GM18907 (cell line): ENCODE results near the gene RIN1.

Source experiments
- ATAC-seq: cut with Tn5 transposase; IDR thresholded peaks from one replicate; pipeline ENCODE4 v1.9.1; 2021; ENCODE audit warnings: mild to moderate bottlenecking, moderate library complexity; ENCODE audit not compliant: unreplicated experiment

Gene RIN1

DNA sequence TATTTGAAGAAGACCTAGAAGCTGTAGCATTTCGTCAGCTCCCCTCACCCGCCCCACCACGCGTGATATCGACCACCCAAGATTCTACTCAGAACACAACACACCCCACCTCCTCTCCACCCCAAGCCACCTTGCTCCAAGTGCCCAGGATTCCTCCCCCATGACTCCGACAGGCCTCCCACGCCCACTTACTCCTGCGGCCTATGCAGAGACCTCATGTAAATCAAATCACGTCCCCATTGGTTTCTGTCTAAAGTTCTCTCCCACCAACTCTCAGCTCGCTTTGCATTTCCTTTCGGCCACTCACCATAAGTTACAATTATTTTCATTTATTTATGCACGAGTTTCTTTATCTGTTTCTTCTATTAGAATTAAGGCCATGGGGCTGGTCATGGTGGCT is 33.6 kb downstream of the RIN1 start:
- no peak for ATAC-seq

DNA sequence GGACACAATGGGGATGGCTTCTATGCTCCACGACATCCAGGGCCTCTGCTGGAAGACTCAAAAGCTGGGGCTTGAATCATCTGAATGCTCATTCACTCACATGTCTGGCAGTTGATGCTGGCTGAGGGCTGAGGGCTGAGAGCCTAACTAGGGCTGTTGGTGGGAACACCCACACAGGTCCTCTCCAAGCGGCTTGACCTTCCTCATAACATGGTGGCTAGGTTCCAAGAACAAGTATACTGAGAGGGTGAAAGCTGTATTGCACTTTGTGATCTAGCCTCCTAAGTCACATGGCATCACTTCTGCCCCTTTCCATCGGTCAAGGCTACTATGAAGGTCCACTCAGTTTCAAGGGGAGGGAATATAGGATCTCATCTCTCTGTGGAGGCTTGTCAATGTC is 37.0 kb downstream of the RIN1 start:
- no peak for ATAC-seq

DNA sequence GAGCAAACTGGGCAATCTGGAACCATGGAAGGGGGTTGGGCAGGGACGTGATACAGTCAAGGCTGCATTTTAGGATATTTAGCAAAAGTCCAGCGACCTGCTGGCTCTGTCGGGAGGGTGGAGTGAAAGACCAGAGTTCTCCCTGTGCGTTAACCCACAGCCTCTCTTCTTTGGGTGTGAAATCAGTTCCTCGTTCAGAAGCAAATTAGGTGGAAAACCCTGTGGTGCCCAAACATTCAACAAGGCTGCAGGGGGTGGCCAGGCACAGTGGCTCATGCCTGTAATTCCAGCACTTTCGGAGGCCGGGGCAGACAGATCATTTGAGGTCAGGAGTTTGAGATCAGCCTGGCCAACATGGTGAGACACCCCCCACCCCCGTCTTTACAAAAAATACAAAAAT is 38.6 kb downstream of the RIN1 start:
- no peak for ATAC-seq

DNA sequence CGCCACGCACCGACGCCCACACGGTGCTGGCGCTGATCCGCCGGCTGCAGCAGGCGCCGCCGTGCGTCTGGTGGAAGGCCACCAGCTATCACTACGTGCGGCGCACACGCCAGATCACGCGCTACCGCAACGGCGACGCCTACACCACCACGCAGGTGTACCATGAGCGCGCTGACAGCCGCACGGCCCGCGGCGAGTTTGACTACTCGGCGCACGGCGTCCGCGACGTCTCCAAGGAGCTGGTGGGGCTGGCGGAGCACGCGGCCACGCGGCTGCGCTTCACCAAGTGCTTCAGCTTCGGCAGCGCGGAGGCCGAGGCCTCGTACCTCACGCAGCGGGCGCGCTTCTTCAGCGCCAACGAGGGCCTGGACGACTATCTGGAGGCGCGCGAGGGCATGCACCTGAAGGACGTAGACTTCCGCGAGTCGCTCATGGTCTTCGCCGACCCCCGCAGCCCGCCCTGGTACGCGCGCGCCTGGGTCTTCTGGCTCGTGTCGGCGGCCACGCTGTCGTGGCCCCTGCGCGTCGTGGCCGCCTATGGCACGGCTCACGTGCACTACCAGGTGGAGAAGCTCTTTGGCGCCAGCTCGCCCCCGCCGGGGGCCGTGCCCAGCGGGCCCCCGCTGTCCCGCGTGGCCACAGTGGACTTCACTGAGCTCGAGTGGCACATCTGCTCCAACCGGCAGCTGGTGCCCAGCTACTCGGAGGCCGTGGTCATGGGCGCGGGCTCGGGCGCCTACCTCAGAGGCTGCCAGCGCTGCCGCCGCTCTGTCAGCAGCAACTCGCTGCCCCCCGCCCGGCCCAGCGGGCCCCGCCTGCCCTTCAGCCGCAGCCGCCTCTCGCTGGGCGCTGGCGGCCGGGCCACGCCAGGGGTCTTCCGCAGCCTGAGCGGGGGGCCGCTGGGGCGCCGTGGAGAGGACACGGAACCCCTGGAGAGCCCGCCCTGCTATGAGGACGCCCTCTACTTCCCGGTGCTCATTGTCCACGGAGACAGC is 41.3 kb downstream of the RIN1 start:
- ATAC-seq, result no peak

DNA sequence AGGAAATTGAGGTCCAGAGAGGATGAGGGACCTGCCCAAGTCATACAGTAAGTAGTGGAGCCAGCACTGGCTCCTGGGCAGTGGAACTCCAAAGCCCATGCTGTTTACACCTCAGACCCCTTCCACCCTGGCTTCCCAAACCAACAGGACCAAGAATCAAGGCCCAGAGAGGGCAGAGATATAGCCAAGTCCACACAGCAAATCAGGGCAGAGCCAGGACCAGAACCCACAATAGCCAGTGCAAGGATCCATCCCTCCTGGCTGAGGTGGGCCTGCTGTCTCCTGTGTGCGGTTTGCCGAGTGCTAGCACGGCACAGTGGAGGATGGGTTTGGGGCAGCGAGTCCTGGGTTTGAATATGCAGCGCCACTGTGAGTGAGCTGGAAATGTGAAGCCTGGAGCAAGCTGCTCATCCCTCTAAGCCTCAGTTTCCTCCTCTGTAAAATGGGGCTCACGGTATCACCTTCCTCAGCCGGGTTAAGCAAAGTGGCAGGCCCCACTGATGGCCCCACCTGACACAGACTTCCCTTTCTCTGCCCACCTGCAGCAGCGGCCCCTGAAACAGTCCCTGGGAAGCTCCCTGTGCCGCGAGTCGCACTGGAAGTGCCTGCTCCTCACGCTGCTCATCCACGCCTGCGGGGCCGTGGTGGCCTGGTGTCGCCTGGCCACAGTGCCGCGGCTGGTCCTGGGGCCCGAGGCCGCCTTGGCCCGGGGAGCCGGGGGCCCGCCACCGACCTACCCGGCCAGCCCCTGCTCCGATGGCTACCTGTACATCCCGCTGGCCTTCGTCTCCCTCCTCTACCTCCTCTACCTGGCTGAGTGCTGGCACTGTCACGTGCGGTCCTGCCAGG is 42.2 kb downstream of the RIN1 start:
- ATAC-seq, result no peak

DNA sequence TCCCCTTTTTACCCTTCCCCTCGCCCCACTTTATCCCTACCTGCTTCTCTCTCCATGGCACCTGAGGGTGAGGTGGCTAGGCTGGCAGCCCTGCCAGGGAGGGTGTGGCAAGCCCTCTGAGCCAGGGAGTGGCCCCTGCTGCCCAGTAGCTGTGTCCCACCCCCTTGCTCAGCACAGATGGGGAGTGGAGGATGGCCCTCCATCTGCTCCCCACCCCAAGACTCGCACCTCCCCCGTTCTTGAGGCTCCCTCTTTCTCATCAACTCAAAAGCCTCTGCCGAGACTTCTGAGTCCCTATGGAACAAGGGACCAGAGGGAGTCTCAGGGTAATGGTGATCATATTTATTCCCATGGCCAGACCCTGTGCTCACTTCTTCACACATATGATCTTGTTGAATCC is 42.9 kb downstream of the RIN1 start:
- ATAC-seq, result no peak

DNA sequence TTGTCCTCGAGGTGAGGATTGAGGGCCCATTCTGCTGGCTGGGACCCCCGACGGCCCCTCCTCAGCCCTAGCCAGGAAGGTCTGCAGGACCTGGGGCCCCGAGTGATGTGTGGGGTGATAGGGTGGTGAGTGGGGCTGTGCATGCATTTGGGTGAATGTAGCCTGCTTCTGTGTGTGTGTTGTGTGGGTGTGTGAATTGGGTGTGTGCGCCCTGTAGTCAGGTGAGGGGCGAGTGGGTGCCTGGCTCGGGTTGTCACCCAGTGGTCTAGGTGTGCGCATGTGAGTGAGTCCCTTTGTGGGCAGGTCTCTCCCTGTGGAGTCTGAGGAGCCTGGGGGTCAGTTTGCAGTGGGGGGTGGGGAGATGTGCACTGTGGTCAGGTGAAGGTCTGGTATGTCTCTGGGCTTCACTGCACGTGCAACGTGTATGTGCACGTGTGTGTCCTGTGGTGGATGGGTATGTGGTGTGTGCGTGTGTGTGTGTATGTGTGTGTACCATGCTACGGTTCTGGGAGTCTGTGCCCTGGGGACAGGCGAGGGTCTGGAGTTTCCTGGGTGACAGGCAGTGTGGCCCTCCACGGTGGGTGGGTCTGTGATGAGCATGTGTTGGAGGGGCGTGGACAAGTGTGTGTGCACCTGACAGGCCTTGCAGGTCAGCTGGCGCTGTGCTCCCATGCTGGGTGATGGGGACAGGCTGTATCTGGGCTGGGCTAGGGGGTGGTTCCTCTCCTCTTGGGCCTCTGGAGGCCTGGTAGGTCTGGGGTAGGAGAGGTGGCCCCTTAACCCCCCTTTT is 43.5 kb downstream of the RIN1 start:
- ATAC-seq, result no peak

DNA sequence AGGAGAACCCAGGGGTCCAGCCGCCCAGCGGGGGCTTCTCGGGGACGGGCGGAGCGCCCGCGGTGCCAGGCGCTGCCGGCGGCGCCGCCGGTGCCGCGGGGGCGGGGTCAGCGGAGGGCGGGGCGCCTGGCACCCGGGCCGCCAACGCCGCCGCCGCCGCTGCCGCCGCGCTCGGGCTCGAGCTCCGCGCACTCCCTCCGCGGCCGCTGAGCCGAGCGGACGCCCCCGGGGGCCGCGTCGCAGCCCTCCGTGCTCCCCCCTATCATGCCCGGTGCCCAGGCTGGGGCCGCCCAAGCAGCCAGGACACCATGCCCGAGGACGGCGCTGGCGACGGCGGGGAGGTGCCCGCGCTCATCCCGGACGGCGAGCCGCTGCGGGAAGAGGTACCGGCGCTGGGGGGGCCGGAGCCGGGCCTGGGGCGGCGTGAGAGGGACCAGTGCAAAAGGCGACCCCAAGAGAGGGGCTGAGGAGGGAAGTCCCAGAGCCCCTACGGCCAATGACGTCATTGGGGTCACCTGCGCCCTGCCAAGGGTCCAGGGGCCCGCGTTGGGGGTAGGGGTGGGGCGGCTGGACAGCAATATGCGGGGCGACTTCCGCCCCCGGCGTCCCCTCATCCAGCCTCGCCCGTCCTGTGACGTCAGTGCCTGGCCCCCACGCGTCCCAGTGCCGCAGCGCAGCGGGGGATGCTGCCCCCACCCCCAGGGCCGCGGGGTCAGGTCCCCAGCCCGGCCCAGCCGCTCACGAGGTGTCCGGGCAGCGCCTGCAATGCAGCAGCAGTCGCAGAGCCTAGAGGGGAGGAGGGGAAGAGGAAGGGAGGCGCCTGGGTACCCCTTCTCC is 44.3 kb downstream of the RIN1 start, which contains the start of gene TMEM151A:
TSS of gene TMEM151A (plus strand) at position 189 of the 837 bp plus-strand sequence. CDS start at position 309, 120 bp downstream.
- no peak for ATAC-seq

DNA sequence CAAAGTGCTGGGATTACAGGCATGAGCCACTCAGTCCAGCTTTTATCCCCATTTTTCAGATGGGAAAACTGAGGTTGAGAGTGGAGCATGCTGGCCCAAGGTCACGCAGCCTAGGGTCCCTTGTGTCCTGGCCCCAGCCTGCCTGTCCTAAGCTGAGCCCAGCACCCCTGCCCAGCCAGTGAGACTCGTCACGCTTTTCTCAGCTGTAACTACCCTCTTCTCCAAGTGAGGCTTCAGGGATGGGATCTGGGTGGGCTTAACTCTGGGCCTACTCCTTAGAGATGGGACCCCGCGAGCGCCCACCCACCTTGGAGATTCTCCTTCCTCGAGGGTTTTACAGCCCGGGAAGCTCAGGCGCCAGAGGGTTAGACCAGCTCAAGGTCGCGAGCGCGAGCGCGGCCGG is 44.9 kb downstream of the RIN1 start:
- ATAC-seq, result no peak

DNA sequence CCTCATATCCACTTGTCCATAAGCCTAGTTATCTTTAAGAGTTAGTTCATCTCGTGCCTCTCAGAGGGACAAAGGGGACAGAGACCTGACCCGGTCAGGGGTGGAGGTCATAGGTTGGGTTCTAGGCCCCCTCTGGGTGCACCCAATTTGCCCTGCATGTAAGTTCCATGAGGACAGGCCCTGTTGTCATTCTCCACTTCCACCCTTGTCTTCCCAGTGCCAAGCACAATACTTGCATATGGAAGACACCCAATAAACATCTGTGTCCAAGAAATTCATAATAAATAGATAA is 46.0 kb downstream of the RIN1 start:
- ATAC-seq, result no peak

DNA sequence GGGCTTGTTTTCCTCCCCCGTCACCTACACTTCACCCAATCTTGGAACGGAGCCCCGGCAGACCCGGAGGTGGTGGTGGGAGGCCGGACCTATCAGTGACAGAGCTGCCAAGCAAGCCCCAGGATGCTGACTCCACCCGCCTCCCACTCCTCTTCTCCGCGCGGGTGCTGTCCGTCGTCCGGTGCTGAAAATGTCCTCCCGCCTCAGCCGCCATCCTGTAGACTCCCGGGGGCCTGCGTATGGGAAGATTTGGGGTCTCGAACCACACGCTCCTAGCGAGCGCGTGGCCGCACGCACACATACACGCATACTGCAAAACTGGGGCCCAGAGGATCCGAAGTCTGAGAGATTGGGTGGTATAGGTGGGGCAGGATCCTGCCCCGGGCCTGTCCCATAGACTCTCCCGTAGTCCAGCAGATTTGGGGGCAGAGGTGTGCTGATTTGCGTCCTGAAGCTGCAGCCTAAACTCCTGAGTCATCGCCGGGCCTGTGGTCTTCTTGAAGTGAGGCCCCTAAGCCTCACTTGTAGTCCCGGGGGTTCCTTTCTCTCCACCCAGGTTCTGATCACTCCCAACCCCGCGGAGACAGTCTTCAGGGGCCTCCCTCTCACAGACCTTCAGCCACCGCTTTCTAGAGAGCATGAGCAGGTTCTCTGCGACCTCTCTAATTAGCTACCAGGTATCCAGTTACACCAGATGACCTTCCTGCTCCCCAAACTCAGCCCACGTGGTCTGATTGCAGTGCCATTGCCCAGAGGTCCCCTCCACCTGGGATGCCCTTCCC is 46.5 kb downstream of the RIN1 start:
- peak; percentile 38 for ATAC-seq

DNA sequence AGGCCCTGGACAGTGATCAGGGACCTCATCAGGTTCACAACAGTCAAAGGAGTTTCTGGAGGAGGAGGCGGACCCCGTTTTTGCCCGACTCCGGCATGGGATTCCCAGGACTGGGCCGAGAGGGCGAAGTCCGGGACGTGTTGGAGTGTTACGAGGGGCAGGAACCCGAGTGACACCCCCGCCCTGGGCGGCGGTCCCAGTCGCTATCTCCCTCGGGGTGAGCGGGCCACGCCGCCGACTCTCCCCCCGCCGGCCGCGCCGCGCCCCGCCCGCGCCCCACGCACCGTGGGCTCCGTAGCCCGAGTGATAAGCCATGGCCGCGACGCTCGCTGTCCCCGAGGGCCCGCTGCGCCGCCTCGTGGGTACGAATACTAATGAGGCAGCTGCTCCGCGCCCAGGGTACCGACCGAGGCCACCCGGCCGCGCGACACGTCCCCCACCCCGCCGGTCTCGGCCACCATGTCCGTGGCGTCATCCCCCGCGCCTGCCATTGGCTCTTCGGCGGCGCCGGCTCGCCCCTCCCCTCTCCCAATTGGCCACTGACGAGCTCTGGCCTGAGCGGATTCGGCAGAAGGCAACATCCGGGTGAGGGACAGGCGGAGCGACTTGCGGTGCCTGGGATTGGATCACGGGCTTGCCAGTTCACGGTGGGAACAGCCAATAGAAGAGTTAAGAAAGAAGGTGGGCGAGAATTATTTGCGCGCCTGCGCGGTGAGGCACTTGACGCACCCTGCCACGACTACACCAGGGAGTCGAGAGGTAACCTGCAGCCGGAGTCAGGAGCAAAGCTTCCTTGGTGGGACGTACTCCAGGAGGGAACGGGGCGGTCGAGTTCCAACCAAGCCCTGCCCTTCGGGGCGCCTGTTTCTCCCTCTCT is 47.3 kb downstream of the RIN1 start, which contains the start of gene YIF1A:
TSS of gene YIF1A (minus strand) at position 473 of the 877 bp plus-strand sequence. CDS start at position 315, 158 bp downstream.
- ATAC-seq, result peak; percentile 87

DNA sequence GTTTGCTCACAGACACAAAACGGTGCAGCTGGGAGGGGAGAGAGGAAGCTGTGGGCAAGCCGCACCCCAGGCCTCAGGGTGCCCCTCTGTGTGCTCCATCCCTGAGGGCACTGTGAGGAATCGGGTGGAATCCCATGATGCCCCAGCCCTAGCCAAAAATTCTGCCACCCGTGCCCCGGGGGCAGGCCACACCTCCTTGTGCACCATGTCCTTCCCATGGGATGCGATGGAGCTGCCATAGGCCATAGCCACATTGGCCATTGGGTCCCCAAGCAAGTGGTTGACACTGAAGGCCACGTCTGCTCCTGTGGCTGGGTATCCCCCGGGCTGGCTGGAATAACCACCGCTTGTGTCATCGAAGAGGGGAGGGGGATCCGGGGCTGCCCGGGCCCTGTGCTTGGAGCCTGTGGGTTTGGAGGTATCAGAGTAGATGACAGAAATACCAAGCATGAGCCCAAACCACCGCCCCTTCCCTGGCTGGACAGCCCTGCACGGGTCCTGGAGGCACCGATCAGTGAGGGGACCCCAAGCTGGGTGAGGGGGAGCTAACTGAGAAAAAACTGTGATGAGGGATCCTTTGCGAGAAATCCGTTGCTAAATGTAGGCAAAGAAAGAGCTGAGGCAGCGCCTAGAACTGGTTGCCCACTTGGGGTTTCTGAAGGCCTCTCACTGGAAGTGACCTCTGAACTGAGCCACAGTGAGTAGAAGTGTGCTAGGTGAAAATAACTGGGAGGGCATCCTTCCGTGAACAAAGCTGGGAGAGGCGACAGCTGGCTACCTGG is 48.2 kb downstream of the RIN1 start:
- no peak for ATAC-seq

DNA sequence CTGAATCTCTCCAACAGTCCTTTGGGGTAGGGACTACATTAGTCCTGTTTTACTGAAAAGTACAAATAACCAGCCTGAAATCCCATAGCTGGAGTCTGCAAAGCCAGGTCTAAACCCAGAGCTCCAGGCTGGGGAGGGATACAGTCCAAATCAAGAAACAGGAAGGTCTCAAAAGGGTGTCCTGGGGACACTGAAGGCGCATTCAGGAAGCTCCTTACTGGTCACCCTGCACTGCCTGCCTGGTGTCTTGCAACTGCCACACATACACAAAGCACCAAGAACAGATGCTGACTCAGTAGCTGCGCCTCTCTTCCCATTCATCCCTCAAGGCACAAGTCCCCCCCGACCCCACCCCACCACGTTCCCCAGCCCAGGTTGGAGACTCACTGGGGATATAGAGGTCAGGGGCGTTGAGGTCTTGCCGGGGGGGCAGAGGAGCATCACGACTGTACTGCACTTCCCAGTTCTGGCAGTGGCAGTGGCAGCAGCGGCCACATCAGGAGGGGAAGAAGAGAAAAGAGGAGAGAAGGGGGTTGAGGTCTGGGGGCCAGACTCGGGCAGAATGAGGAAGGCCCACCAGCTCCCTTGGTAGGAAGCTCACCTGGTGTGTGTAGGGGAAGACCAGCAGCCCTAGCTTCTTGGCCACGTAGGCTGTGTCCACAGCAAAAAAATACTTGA is 48.9 kb downstream of the RIN1 start:
- ATAC-seq, result no peak

DNA sequence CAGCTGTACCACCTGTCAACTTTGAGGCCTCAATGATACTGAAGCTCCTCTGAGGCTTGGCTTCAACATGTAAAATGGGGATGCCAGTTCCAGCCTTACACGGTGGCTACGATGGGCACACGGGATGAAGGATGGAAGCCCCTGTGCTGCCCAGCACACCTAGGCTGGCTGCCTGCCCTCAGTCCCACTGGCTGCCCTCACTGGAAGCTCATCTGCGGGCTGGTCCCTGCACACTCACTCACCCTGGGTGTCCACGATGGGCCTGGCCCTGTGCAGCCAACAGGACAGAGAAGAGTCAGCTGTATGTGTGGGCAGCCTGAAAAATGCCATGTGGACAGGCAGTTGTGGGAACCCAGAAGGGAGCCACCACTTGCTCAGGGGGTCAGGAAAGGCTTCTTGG is 49.5 kb downstream of the RIN1 start:
- no peak for ATAC-seq

DNA sequence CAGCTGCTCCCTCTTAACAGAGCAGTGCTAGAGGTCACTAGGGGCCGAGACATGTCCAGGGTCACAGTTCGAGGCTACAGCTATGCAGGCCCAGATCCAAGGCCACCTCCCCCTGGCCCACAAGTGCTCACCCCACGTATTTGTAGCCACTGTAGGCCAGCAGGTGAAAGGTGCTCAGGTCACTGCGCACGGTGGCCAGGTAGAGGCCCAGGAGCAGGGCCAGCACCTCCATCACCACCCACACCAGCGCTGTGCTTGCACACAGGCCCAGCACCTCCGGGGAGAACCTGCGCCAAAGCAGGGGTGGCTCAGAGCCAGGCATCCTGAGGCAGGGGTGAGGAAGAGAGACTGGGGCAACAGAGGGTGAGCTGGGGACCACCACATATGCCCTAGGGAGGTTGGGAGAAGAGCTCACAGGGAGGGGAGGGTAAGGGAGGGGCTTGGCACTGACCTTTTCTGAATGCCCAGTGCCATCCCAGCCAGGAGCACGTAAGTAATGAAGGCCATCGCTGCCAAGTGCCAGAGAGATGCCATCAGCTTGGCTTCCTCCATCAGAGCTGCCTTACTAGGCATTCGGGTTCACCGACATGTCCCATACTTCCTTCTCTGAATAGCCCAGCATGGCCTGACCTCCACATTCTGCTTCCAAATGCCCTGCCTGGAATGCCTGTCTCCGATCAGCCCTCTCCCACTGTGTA is 50.8 kb downstream of the RIN1 start:
- ATAC-seq, result no peak
